Right ventricle myocardium superior (tissue), 1 donor: ENCODE data around the gene EPN2. TPM values are rescaled to one million over a fixed set of nuclear protein-coding genes. Genes with fewer than 3 reads are reported as not detected.

ENCODE experiments used
- ATAC-seq: fragments of 200-7000 bp; cut with Tn5 transposase; one replicate; pipeline ENCODE4 v1.9.1; 2020; ENCODE audit warnings: mild to moderate bottlenecking; ENCODE audit not compliant: poor library complexity
- DNase-seq: peaks from one replicate; pipeline ENCODE4 v3.0.0-alpha.2; 2020
- intact Hi-C: fragments of 100-400 bp; cut with DNase I; formaldehyde crosslinking; loops from one replicate; pipeline ENCODE4 v1.11.2; 2022
- total RNA-seq: library from RNA; stranded (reverse); fragmentation: NEBNext Ultra II Directional; extraction: Animal tissue kit (Norgen Biotek cat#: 25700); gene quantifications from one replicate; pipeline ENCODE4 v1.2.1, GENCODE V29; 2021
- donor health status: DM: no; HTN: yes; CAD: no; lungs with severe emphysema.

EPN2 gene
- total RNA-seq, 1 donor from 2014 or later = 91.0 TPM

- no peak for ATAC-seq
- DNase-seq = no peak
- intact Hi-C loops = no loop called here
These were observed 128.3 kb downstream of the EPN2 start for GRCh38 chr17:19365499-19365817.

- intact Hi-C loops = no loop called here
- ATAC-seq (no peak), DNase-seq (no peak)
These were observed 128.9 kb downstream of the EPN2 start for GRCh38 chr17:19365833-19366636.

- intact Hi-C loops = no loop called here
- DNase-seq (no peak), ATAC-seq (no peak)
These were observed 129.4 kb downstream of the EPN2 start for GRCh38 chr17:19366637-19366972.

GRCh38 chr17:19368229-19368628 lies 131.1 kb downstream of the EPN2 start:
- ATAC-seq = no peak
- no peak for DNase-seq
- intact Hi-C loops = no loop called here

GRCh38 chr17:19369107-19369778 lies 132.1 kb downstream of the EPN2 start:
- DNase-seq (no peak), ATAC-seq (no peak)
- intact Hi-C loops = no loop called here

- intact Hi-C loops = no loop called here
- peak; percentile 58 for ATAC-seq
- no peak for DNase-seq
These were observed 132.8 kb downstream of the EPN2 start for GRCh38 chr17:19369846-19370492.

- intact Hi-C loops = no loop called here
- peak; percentile 76 for DNase-seq
- peak; percentile 56 for ATAC-seq
These were observed 133.4 kb downstream of the EPN2 start for GRCh38 chr17:19370493-19370960.

GRCh38 chr17:19371259-19372010 lies 134.3 kb downstream of the EPN2 start:
- no peak for ATAC-seq
- intact Hi-C loops = no loop called here
- no peak for DNase-seq

GRCh38 chr17:19372011-19372370 lies 134.8 kb downstream of the EPN2 start:
- no peak for DNase-seq
- ATAC-seq = no peak
- intact Hi-C loops = no loop called here

GRCh38 chr17:19372439-19372838 lies 135.3 kb downstream of the EPN2 start:
- DNase-seq (no peak), ATAC-seq (no peak)
- intact Hi-C loops = no loop called here

- ATAC-seq = no peak
- intact Hi-C loops = no loop called here
These were observed 135.8 kb downstream of the EPN2 start for GRCh38 chr17:19372866-19373504.

GRCh38 chr17:19374136-19374535 lies 137.0 kb downstream of the EPN2 start:
- intact Hi-C loops = no loop called here
- no peak for ATAC-seq

More at GRCh38 chr17:19372866-19373504, 135.8 kb downstream of the EPN2 start:
- DNase-seq = no peak

GRCh38 chr17:19375732-19376131 lies 138.6 kb downstream of the EPN2 start:
- no peak for ATAC-seq
- intact Hi-C loops = no loop called here
- DNase-seq = no peak

More at GRCh38 chr17:19374136-19374535, 137.0 kb downstream of the EPN2 start:
- no peak for DNase-seq

GRCh38 chr17:19376811-19377210 lies 139.6 kb downstream of the EPN2 start:
- no peak for DNase-seq
- intact Hi-C loops = no loop called here
- no peak for ATAC-seq

GRCh38 chr17:19377602-19378415 lies 140.6 kb downstream of the EPN2 start:
- DNase-seq = peak; percentile 99
- ATAC-seq = peak; percentile 94
- intact Hi-C loops = no loop called here

GRCh38 chr17:19378416-19379360 lies 141.5 kb downstream of the EPN2 start, which contains the start of gene MAPK7:
TSS of gene MAPK7 (plus strand) at chr17:19378498. CDS start at chr17:19378901, 403 bp downstream.
- no peak for ATAC-seq
- intact Hi-C loops = no loop called here
- DNase-seq = no peak
